Ureter (tissue), 1 donor: ENCODE data around the gene RAP1GAP2. TPM values are rescaled to one million over a fixed set of nuclear protein-coding genes. Genes with fewer than 3 reads are reported as not detected.

ENCODE experiments used
- DNase-seq: peaks from one replicate; pipeline ENCODE4 v3.0.0-alpha.2; 2020; ENCODE audit warnings: low spot score
- total RNA-seq: library from RNA; stranded (reverse); gene quantifications from one replicate; pipeline ENCODE4 v1.2.4, GENCODE V29; 2023
- donor health status: DM: yes; HTN: yes; CAD: no.

Gene RAP1GAP2
- total RNA-seq, 1 donor from 2014 or later, result 49.2 TPM

GRCh38 chr17:2911035-2911754 lies 115.0 kb downstream of the RAP1GAP2 start:
- no peak for DNase-seq

GRCh38 chr17:2911755-2912111 lies 115.5 kb downstream of the RAP1GAP2 start:
- no peak for DNase-seq

- DNase-seq, result no peak
These were observed 116.5 kb downstream of the RAP1GAP2 start for GRCh38 chr17:2912754-2913153.

- no peak for DNase-seq
These were observed 120.2 kb downstream of the RAP1GAP2 start for GRCh38 chr17:2916461-2916860.

GRCh38 chr17:2921443-2921842 lies 125.2 kb downstream of the RAP1GAP2 start:
- DNase-seq, result no peak

GRCh38 chr17:2924211-2924610 lies 128.0 kb downstream of the RAP1GAP2 start:
- DNase-seq, result no peak

GRCh38 chr17:2925011-2925410 lies 128.8 kb downstream of the RAP1GAP2 start:
- DNase-seq, result no peak

- DNase-seq, result no peak
These were observed 129.9 kb downstream of the RAP1GAP2 start for GRCh38 chr17:2926019-2926650.

GRCh38 chr17:2928294-2928890 lies 132.2 kb downstream of the RAP1GAP2 start:
- DNase-seq, result no peak

GRCh38 chr17:2929881-2930533 lies 133.8 kb downstream of the RAP1GAP2 start:
- DNase-seq, result no peak

- DNase-seq, result no peak
These were observed 135.6 kb downstream of the RAP1GAP2 start for GRCh38 chr17:2931876-2932275.

GRCh38 chr17:2932946-2933345 lies 136.7 kb downstream of the RAP1GAP2 start:
- no peak for DNase-seq

- DNase-seq, result no peak
These were observed 137.4 kb downstream of the RAP1GAP2 start for GRCh38 chr17:2933606-2934005.

GRCh38 chr17:2935632-2936031 lies 139.4 kb downstream of the RAP1GAP2 start:
- DNase-seq, result no peak

GRCh38 chr17:2936351-2936750 lies 140.1 kb downstream of the RAP1GAP2 start:
- DNase-seq, result no peak

- no peak for DNase-seq
These were observed 140.6 kb downstream of the RAP1GAP2 start for GRCh38 chr17:2936771-2937321.

- DNase-seq, result no peak
These were observed 141.2 kb downstream of the RAP1GAP2 start for GRCh38 chr17:2937331-2938003.

GRCh38 chr17:2939714-2940351 lies 143.6 kb downstream of the RAP1GAP2 start:
- no peak for DNase-seq

- DNase-seq, result no peak
These were observed 144.1 kb downstream of the RAP1GAP2 start for GRCh38 chr17:2940352-2940751.

- DNase-seq, result no peak
These were observed 147.7 kb downstream of the RAP1GAP2 start for GRCh38 chr17:2943981-2944380.

GRCh38 chr17:2945299-2945698 lies 149.1 kb downstream of the RAP1GAP2 start:
- DNase-seq, result no peak
